CD4-positive, alpha-beta T cell treated with Interleukin-4 for 4 hours (primary cell): Measurements from ENCODE around the gene KRT86.
"Not testable (repeated sequence)": the region's sequence is repeated elsewhere in the genome, so short reads cannot be mapped to it uniquely, and the experiment has no call there.

ENCODE experiments used
- DNase-seq: peaks from one replicate; pipeline ENCODE4 v3.0.0-alpha.2; 2020

KRT86 gene

DNA sequence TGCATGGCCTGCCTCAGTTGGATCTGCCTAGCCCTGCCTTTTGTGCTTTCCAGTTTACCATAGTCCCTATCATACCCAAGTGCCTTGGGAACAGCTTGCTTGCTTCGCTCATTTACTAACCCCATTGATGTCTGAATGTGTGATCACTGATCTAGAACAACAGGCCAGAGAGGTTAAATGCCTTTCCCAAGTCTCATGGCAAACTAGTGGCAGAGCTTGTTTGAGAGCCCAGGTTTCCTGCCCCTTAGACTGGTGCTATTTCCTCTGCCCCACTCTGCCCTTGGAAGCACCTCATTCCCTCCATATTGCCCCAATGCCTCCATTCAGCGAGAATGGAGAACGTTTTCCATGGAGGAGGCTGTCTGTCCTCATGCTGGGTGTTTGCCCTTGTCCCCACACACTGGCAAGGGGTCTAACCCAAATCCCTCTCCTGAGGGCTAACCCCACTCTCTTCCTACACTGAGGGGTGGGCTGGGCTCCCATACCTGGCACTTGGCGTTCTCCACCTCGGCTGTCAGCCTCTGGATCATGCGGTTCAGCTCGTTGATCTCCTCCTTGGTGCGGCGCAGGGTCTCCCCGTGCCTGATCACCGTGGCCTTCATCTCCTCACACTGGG, 21.6 kb upstream of the KRT86 start:
- DNase-seq = no peak

DNA sequence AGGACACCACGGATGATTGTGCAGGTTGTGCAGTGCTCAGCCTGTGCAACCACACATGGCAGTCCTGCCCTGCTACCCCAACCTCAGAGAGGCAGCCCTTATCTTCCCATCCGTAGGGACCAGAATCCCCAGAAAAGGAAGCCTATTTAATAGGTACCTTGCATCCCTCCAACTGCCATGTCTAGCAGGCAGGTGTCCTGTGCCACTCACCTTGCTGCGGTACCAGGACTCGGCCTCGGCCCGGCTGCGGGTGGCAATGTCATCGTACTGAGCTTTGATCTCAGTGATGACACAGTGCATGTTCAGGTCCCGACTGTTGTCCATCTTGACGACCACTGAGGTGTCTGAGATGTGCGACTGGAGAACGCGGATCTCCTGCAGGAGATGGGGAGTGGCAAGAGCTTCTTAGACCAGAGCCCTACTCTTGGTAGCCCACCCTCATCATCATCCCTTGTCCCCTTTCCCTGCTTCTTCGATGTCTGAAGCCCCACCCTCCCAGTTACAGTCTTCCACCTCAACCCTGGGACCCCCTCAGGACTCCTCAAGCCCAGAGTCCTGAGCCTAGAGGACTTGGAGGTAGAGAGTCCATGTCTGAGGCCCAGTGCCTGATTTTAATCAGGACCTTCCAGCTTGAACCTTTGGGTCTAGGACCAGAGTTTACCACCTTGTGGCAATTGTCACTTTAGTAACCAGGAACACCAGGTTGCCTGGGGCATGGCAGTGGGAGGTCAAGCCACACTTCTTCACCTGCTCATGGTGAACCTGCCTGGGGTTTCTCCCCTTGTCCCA, 20.9 kb upstream of the KRT86 start:
- no peak for DNase-seq

DNA sequence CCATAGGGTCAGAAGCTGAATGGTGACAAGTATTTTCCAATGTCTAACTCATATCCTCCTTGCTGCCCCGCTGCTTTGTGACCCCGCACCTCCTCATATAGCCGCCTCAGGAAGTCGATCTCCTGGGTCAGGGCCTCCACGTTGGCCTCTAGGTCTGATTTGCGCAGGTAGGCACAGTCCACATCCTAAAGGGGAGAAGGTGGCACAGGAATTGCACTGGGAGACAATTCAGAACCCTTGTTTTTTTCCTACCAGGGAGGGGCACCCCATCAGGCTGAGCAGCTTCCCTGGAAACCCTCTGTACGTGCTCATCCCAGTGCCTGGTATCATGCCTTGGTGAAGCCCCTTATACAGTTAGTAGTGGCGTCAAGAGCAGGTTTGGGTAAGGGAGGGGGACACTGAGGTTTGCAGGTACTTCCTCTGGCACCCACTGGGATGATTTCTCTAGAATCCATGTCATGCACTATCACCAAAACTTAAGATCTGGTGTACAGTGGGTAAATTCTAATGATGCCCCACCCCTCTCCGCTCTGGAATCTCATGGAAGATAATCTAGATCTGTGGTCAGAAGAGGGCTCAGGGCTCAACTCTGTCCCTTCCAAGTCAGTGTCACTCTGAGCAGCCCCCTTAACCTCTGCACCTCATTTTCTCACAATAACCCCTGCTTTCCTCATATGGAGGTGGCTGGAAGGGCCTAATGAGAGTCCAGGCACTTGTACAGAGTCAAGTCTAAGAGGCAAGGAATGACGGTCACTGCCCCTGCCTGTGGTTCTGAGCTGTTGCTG, 20.1 kb upstream of the KRT86 start:
- no peak for DNase-seq

DNA sequence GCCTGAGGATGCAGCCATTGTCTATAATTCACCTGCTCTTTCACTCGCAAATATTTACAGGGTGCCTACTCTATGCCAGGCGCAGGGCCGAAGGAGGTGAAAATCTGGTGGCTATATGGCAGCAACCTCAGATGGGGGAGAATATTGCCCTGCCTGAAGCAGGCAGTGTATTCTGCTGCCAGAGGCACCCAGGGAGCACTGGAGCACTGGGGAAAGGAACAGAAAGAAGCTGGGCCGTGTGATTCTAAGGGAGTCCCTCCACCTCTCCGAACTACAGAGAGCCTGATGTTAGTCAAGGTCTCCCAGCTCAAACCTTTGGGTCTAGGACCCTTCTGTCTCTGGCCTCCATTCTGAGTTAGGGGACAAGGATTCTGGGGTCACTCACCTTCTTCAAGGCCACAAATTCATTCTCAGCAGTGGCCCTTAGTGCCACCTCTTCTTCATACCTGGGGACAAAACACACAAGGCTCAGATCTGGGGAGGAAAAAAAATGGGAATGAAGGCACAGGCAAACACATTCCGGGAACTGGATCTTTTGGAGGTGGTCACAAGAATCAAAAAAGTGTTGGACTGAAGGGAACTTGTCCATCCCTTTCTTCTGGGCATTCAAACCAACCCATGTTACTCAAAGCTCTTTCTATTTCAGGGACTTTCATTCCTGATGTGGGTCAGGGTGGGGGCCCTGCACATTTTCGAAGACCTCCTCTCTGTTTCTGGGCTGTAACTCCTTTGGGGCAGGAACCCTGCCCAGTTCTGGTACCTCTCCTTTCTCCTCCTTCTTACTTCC, 19.3 kb upstream of the KRT86 start:
- no peak for DNase-seq

DNA sequence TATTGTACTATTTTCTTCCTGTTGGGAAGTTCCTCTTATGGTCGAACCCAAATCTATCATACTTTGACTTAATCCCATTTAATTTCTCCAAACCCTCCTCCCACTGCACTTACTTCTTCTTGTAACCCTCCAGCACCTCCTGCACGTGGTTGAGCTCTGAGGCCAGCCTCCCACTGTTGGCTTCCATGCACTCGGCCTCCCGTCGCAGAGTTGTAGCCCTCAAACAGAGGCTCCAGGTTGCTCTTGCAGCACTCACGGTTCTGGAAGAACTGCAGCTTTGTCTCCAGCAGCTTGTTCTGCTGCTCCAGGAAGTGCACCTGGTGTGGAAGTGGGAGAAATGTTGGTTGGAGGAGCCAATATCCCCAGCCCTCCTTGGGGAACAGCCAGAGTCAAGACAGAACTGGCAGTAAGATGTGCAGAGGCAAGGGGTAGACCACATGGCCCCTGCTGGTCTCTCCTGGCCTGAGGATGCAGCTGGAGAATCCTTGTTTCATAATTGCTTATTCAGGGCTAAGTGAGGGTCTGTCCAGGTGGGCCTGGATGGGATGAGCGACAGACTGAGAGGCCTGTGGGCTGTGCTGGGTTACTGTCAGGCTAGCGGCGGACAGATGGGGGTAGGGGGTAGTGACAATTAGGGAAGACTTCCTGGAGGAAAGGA, 18.4 kb upstream of the KRT86 start:
- DNase-seq = no peak

DNA sequence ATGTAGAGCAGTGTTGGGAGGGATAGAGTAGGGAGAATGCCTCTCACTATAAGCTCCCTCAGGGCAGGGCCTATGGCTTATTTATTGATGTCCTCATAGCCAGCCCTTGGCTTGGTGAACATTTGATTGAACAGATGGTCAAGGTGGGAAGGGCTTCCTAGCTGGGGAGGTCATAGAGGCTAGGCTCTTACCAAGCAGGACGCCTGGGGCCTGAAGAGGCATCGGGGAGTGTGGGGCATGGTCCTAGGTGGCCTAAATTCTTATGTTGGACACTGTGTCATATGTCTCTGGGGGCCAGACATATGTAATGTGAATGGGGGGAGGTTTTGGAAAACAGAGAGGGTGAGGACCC, 17.9 kb upstream of the KRT86 start:
- DNase-seq = no peak

DNA sequence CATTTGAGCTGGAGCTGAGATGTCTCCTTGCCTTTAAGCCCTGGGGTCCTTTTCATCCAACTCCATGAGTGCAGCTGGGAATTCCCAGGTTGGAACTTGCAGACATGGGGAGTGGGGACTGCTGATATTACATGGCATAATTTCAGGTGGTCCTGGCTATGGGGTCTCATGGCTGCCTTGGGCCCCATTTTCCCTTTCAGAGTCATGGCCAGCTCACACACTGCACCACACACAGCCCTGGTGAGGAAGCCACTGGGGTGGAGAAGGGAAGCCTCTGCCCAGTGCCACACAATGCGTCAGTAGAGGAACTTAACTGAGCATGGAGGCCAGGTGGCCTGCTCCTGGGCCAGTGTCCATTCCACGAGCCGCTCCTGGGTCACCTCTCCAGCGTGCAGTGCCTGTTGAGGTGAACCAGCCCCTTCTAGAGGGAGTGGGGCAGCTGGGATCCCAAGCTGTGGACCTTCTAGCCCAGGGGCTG, 17.3 kb upstream of the KRT86 start:
- no peak for DNase-seq

DNA sequence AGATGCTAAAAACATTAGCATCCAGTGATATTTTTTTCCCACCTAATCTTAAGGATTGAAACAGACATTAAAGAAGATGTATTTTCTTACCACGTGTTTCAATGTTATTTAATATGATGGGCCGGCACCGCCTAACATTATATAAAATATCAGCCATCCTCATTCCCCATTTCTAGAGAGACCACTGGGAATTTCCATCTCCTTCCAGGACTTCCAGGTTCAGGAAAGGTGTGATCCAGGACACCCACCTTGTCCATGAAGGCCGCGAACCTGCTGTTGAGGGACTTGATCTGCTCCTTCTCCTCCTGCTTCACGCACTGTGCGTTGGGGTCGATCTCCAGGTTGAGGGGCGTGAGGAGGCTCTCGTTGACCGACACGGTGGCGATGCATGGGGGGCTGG, 16.5 kb upstream of the KRT86 start:
- not testable (repeated sequence) for DNase-seq

DNA sequence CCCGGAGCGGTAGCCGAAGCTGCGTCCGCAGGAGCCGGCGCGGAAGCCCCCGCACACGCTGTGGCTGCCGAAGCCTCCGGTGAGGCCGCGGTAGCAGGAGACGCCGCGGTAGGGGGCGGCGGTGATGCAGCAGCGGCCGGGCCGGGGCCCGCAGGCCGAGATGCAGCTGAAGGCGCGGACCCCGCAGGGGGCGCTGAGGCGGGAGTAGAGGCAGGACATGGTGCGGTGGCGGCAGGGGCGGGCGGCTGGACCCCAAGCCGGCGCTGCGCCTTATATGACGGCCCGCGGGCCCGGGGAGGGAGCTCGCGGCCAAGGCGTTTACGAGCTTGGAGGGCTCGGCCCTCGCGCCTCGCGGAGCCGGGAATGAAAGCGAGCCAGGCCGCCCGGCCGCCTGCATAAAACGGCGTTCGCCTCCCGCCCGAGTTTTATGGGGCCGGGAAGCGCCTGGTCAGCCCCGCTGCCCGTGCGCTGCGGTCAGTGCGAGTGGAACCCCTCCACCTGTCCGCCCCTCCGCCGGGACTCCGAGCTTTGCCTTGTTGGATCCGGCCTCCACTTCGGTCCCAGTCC, 16.0 kb upstream of the KRT86 start:
- DNase-seq = no peak

DNA sequence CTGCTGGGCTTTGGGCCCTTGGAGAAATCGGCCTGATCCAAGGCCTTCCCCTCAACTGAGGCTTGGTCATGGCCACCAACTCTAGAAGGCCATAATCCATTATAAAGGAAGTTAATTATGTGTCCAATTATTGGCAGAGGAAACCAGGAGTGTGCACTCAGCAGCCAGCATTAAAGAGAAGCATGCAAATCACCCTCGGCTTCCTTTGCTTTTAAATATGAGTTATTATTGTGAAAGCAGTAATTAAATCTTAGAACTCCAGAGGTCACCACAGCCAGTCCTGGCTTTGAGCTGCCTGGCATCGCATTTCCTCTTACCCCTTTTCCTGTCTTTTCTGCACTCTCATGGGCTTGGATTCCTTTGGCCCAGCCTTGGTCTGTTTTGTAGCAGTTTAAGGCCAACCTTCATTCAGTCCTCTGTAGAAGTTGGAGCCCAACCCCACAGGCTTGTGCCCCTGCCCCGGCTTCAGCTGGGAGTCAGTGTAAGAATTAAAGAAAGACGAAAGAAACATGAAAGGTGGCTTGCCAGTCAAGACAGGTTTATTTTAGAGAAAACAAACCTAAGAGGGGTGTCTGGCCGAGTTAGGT, 14.7 kb upstream of the KRT86 start:
- no peak for DNase-seq

DNA sequence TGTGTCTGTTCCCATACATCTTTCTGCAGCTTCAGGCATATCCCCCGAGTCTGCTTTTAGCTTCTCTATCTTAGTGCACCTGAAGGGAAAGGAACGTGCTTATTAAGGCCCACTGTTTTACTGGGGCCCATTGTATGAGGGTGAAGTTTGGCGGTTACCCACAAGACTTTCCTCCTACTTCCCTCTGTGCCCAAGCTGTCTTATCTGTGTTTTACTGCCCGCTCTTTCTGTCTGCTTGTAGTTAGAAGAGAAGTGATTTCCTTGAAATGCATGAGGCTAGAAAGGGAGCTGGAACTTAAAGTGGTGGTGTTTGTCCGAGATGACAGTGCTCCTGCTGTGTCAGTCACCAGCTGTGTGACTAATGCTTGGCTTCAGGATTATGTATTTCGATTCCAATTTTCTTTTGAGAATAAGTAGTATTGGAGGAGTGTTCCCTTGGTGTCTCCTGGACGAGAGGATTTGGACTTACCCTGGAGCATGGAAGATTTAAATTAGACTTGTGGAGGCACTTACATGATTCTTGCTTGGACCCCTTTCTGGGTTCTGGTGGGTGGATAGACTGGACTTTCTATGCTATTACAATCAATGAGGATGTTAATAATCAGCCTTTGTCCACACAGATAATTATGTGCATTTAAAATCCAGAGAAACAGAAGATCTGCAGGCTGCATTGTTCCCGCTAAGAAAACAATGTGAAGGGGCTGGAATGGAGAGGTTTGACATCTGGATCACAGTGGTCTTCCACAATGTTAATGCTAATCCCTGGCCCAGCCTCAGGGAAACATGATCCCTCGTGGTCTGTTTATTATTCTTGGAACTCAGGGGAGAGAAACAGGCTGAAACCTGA, 13.9 kb upstream of the KRT86 start:
- DNase-seq = no peak

DNA sequence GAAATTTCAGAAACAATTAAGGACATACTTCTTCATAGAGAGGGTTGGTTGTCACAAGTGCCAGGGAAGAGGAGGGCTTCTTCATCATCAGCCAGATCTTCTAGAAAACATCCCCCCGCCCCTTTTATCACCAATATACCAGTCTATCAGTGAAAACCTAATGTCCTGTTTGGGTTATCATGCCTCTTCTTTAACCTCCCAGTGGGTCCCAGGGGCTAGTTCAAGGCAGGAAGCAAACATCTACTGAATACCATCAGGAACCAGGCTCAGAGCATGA, 13.3 kb upstream of the KRT86 start:
- no peak for DNase-seq

DNA sequence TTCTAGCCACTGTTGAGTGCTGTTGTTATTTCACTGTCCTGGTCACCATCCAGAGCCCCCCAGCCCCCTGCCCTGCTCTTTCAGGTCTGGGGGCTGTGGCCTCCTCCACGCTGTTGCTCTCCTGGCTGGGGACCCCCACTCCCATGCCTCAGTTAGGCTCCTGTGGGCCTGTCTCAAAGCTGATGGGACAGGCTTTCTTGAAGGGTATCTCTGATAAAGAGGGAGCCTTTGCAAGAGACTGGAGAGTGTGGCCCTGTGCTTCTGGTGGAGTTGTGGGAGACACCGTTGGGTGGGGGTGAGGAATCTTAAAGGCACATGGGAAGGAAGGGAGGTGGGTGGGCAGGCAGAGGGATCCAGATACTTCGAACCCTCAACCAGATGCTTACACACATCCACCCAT, 12.2 kb upstream of the KRT86 start:
- no peak for DNase-seq

DNA sequence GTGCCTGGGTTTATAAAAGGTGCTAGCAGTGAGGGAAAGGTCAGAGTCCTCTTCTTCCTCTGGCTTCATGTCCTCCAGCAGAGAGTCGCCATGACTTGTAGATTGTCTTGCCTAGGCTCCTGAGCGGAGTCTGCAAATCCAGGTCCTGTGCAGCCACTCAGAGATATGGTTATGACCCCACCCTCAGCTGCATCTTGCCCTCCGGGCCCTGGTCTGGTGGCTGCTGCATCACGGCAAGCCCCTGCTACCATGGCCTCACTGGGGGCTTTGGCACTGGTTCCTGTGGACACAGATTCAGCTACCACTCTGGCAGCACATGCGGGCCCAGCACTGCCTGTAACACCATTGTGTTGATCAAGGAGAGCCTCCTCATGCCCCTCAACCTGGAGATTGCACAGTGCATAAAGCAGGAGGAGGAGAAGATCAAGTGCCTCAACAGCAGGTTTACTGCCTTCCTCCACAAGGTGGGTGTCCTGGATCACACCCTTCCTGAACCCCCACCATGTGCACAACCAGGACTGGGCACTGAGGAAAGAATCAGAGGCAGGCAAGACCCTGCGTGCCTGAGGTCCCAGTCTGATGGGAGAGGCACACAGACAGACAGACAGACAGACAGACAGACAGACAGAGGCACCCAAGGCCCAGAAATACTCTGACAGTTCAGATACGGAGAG, 10.5 kb upstream of the KRT86 start:
- no peak for DNase-seq

DNA sequence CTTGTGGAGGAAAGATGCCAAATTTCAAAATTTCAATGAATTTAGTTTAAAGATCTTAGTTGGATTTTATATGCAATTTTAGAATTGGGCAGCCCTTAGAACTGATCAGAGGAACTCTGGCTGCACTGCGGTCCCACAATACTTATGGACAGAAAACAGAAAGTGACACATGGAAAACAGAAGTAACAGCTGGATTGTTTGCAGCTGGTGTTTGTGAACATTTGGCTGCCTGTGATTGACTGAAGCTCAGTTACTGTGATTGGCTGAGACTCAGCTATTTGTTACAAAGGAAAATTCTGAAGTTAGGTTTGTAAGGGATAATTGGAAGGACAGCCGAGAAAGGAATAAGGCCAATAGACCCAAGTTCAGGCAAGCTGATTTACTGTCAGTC, 10.0 kb upstream of the KRT86 start:
- DNase-seq = no peak

DNA sequence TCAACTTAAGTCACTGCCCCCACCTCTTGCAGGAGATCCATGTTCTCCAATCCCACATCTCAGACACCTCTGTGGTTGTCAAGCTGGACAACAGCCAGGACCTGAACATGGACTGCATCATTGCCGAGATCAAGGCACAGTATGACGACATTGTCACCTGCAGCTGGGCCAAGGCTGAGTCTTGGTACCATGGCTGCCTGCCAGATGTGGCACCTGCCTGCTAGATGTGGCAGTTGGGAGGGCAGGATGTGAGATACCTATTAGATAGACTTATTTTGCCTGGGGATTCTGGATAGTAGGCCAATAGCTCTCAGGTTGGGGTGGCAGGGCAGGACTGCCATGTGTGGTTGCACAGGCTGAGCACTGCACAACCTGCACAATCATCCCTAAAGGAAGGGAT, 7.9 kb upstream of the KRT86 start:
- DNase-seq = no peak

DNA sequence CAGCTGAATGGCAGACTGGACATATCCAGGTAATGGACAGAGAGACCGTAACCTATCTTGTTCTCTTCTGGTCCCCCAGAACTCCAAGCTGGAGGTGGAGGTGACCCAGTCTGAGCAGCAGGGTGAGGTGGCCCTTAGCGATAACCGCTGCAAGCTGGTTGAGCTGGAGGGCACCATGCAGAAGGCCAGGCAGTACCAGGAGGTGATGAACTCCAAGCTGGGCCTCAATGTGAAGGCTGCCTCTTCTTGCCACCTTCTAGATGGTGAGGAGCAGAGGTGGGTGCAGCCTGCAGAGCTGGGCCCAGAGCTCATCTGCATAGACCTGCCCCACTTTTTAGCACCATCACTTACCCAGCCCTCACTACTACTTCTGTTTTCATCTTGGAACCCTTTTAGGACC, 7.2 kb upstream of the KRT86 start:
- DNase-seq = no peak

DNA sequence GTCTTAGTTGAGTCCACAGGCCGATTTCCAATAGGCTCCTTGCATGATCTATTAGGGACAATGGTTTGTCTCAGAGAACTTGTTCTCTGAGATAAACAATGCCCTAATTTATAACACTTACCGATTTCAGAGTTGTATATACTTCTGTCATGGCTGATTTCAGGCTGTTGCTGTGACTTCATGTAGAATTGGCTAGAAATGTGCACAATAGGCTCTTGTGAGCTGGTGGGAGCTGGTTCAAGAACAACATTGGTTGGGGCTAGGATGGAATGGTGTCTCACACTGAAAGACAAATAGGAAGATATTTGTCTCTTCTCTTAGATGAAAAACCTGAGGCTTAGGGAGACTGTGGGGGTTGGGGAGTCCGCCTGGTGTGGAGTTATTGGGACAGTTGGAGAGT, 6.7 kb upstream of the KRT86 start:
- no peak for DNase-seq

DNA sequence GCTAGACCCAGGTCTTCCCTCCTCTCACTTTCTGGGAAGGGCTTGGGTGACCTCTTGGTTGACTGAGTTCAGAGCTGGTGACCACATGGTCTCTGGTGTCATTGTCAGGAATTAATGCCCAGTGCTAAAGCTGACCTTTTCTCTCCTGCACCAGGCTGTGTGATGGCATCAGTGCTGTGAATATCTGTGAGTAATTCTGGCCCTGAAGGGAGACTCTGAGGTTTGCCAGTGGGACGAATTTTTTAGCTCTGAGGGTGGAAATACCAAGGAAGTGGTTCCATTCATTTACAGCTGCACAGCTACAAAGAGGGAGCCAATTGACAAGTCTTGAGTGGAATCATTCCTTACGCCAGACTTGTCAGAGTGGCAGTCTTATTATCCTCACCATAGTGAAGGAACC, 6.2 kb upstream of the KRT86 start:
- DNase-seq = no peak

DNA sequence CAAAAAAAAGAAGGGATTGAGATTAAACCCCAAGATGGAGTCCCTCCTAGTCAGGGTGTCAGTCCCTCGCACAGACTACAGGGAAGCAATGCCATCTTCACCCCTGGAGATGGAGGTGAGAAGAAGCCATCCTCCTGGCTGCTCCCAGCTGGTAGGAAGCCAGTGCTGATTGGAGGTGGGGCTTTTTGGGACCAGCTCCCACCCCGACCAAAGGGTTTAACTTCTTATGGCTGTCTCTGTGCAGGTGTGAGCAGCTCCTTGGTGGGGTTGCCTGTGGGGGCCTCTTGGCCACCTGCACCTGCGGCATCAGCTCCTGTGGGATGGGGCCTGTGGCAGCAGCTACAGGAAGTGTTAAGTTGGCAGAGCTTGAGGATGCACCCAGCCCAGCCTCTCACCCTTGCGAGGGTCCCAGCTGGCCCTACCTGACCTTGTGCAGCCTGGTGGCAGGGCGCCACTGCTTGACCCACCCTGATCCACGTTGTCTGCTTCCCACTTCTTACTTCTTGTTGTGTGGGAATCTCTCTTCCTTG, 3.8 kb upstream of the KRT86 start:
- DNase-seq = no peak
